Glutamatergic neuron (in vitro differentiated cells): ENCODE measurements around the gene SPSB3. TPM values are rescaled to one million over a fixed set of nuclear protein-coding genes. Genes with fewer than 3 reads are reported as not detected.

ENCODE experiments used
- DNase-seq: peaks from one replicate; pipeline ENCODE4 v3.0.0; 2022
- H3K27ac Mint-ChIP-seq: one replicate; pipeline ENCODE4 v1.8.0; 2020; ENCODE audit warnings: mild to moderate bottlenecking, mixed read lengths, inconsistent platforms; ENCODE audit not compliant: unreplicated experiment
- H3K27me3 Mint-ChIP-seq: one replicate; pipeline ENCODE4 v1.8.0; 2020; ENCODE audit warnings: mild to moderate bottlenecking, moderate library complexity, mixed read lengths, inconsistent platforms; ENCODE audit not compliant: unreplicated experiment
- H3K36me3 Mint-ChIP-seq: one replicate; pipeline ENCODE4 v1.8.0; 2020; ENCODE audit warnings: mild to moderate bottlenecking, mixed read lengths, inconsistent platforms; ENCODE audit not compliant: unreplicated experiment
- H3K4me1 Mint-ChIP-seq: one replicate; pipeline ENCODE4 v1.8.0; 2020; ENCODE audit warnings: mild to moderate bottlenecking, low read depth, mixed read lengths, inconsistent platforms; ENCODE audit not compliant: unreplicated experiment
- H3K4me3 Mint-ChIP-seq: one replicate; pipeline ENCODE4 v1.8.0; 2020; ENCODE audit warnings: mild to moderate bottlenecking, mixed read lengths, inconsistent platforms; ENCODE audit not compliant: unreplicated experiment
- H3K9me3 Mint-ChIP-seq: one replicate; pipeline ENCODE4 v1.8.0; 2020; ENCODE audit warnings: mild to moderate bottlenecking, moderate library complexity, mixed read lengths, inconsistent platforms; ENCODE audit not compliant: unreplicated experiment
- total RNA-seq: library from RNA; stranded (reverse); fragmentation: NEBNext Ultra II Directional; extraction: Animal tissue kit (Norgen Biotek cat#: 25700); gene quantifications from one replicate; pipeline ENCODE4 v1.2.1, GENCODE V29; 2021; ENCODE audit not compliant: unreplicated experiment
- TF ChIP-seq, protein P1 (sequence below): fragments of 200-600 bp; sonication (generic); IDR thresholded peaks from one replicate; pipeline ENCODE4 v1.5.0; 2021; ENCODE audit not compliant: partially characterized antibody, unreplicated experiment

The SPSB3 gene
- total RNA-seq, 1 donor from 2014 or later, result 80.4 TPM

DNA sequence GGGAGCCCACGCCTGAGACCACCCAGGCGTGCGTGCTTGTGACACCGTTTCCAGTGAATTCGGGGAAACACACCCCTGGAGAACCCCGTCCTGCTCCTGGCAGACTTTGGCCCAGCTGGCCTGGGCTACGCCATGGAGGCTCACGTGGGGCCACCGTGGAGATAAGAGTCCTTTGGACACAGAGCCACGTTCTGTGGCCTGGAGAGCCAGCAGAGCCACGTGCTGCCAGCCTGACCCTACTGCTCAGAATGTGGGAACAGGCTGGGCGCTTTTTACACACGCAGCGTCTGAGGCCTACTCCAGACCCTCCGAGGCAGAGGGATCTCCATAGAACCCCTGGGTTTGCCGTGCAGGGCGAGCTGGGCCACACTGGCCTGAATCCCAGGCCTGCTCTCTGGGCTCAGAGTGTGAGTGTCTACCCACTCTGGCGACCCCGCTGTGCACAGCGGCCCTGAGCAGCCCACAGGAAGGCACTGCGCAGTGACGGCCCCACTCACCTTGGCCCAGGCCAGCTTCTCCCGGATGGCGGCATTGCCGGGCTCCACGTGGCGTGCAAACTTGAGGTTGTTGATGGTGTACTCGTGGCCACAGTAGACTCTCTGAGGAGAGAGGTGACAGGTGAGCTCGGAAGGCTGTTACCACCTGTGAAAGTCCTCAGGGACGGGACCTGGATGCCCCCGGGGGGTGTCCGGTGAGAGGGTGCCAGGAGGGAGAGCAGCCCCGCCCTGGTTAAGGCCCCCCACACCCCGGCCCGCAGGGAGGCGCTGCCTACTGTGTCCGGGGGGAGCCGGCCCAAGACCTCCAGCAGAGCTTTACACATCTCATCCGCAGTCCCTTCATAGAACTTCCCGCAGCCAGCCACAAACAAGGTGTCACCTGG, 34.3 kb upstream of the SPSB3 start:
- TF ChIP-seq, protein P1, sequence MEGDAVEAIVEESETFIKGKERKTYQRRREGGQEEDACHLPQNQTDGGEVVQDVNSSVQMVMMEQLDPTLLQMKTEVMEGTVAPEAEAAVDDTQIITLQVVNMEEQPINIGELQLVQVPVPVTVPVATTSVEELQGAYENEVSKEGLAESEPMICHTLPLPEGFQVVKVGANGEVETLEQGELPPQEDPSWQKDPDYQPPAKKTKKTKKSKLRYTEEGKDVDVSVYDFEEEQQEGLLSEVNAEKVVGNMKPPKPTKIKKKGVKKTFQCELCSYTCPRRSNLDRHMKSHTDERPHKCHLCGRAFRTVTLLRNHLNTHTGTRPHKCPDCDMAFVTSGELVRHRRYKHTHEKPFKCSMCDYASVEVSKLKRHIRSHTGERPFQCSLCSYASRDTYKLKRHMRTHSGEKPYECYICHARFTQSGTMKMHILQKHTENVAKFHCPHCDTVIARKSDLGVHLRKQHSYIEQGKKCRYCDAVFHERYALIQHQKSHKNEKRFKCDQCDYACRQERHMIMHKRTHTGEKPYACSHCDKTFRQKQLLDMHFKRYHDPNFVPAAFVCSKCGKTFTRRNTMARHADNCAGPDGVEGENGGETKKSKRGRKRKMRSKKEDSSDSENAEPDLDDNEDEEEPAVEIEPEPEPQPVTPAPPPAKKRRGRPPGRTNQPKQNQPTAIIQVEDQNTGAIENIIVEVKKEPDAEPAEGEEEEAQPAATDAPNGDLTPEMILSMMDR, result no peak
- no peak overlapping the region for H3K27ac Mint-ChIP-seq

DNA sequence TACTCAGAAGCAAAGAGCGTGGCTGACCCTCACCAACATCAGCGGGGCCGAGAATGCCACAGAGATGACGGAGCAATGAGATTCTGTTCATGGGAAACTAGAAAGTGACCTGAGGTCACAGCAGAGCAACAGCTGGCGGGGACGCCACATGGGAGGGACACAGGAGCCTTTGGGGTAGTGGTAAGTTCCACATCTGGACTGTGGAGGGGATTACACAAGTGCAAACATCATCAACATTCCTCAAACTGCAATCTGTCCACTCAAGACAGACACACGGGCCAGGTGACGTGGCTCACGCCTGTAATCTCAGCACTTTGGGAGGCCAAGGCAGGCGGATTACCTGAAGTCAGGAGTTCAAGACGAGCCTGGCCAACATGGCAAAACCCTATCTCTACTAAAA, 33.1 kb upstream of the SPSB3 start:
- no peak overlapping the region for H3K4me3 Mint-ChIP-seq
- H3K36me3 Mint-ChIP-seq, result no peaks in the 10 kb centered on the region
- TF ChIP-seq, protein P1, result no peak

More for the DNA sequence above, 34.3 kb upstream of the SPSB3 start:
- DNase-seq, result no peak
- Mint-ChIP-seq H3K9me3 (peaks cover 5% of the 10 kb centered on the region), H3K36me3 (no peaks in the 10 kb centered on the region), H3K4me3 (no peak overlapping the region), H3K4me1 (peaks cover 3% of the 10 kb centered on the region), H3K27me3 (peaks cover 1% of the 10 kb centered on the region)

DNA sequence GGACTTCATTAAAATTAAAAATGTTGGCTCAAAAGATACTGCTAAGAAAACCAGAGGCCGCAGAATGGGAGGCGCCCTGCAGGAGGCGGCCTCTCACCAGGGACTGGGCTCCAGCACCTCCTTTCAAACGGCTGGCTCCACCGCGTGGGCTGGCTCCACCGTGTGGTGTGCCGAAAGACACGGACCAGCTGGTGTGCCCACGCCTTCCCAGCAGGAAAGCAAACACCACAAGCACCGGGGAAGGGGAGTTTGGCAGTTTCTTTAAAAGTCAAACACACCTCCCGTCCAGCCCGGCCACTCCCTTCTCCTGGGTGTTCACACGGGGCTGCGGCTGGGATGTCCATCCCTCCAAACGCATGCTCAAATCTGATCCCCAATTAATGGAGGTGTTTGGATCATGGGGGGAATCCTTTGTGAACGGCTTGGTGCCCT, 30.4 kb upstream of the SPSB3 start:
- peaks cover 6% of the 10 kb centered on the region for H3K9me3 Mint-ChIP-seq
- peak; percentile 63 for DNase-seq
- TF ChIP-seq, protein P1, result no peak
- peaks cover 1% of the 10 kb centered on the region for H3K27me3 Mint-ChIP-seq
- no peak overlapping the region for H3K4me3 Mint-ChIP-seq
- H3K4me1 Mint-ChIP-seq, result peaks cover 2% of the 10 kb centered on the region
- H3K36me3 Mint-ChIP-seq, result no peaks in the 10 kb centered on the region
- no peak overlapping the region for H3K27ac Mint-ChIP-seq

More for the DNA sequence above, 33.1 kb upstream of the SPSB3 start:
- Mint-ChIP-seq H3K4me1 (peaks cover 3% of the 10 kb centered on the region), H3K27me3 (peaks cover 1% of the 10 kb centered on the region), H3K9me3 (peaks cover 5% of the 10 kb centered on the region), H3K27ac (no peak overlapping the region)
- no peak for DNase-seq

DNA sequence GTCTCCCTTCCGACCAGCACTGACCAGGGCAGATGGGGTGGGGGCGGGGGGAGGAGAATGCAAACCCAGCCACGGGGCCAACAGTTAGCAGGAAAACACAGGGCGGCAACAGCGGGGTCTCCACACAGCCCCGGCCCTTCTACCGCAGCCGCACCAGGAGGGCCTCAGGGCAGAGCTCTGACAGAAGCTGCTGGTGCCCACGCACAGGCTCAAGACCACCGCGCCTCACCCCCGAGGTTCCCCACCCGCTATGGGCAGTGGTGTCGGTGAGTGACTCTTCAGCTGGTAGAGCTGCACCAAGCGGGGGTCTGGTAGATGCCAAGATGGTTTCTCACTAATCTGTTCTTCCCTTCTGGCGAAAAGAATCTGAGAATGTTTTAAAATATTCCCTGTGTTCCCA, 28.2 kb upstream of the SPSB3 start:
- H3K9me3 Mint-ChIP-seq, result peaks cover 6% of the 10 kb centered on the region
- TF ChIP-seq, protein P1, result no peak
- H3K27me3 Mint-ChIP-seq, result no peaks in the 10 kb centered on the region
- H3K4me3 Mint-ChIP-seq, result no peak overlapping the region
- H3K36me3 Mint-ChIP-seq, result peaks cover 5% of the 10 kb centered on the region
- peaks cover 2% of the 10 kb centered on the region for H3K4me1 Mint-ChIP-seq
- DNase-seq, result no peak
- no peak overlapping the region for H3K27ac Mint-ChIP-seq

DNA sequence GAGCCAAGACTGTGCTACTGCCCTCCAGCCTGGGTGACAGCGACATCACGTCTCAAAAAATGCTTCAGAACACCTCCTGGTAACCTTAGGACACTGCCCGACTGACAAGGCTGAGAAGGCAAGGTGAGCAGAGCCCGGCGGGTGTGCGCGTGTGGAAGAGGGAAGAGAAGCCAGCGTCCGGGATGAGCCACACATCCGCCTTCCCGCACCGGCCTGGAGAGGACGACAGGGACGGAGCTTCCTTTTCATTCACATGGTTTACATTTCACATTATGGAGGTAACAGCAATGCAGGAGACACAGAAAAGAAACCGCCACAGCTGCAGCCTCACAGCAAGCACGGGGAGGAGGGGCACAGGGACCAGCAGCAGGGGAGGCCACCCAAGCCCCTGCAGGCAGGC, 27.7 kb upstream of the SPSB3 start:
- TF ChIP-seq, protein P1, result no peak
- H3K27ac Mint-ChIP-seq, result peak overlapping the region; percentile 62
- H3K4me1 Mint-ChIP-seq, result peaks cover 2% of the 10 kb centered on the region
- no peak overlapping the region for H3K4me3 Mint-ChIP-seq
- H3K36me3 Mint-ChIP-seq, result peaks cover 5% of the 10 kb centered on the region
- no peak for DNase-seq
- no peaks in the 10 kb centered on the region for H3K27me3 Mint-ChIP-seq
- peaks cover 3% of the 10 kb centered on the region for H3K9me3 Mint-ChIP-seq
